HCT116 (cell line): ENCODE data around the gene TOGARAM1. TPM values are rescaled to one million over a fixed set of nuclear protein-coding genes. Genes with fewer than 3 reads are reported as not detected.

Source experiments
- ATAC-seq: fragments of 200-7000 bp; cut with Tn5 transposase; 2 replicates; pipeline ENCODE4 v1.9.1; 2020; ENCODE audit warnings: mild to moderate bottlenecking, moderate library complexity
- BruUV-seq: library from RNA; stranded (reverse); fragments of 400-500 nt; replicated peaks from 2 replicates; lab custom pipeline; 2021; lab: Mats Ljungman, UMichigan
- CTCF ChIA-PET: fragments of 300-600 bp; sonication (Branson Sonifier 250); formaldehyde crosslinking; loops from one replicate; lab custom pipeline; 2021; ENCODE audit warnings: antibody characterized with exemption; lab: Charles Lee
- POLR2A ChIA-PET: fragments of 300-600, 350-600 bp; sonication (Branson Sonifier 250); formaldehyde crosslinking; loops from one replicate; lab custom pipeline; 2021; ENCODE audit warnings: antibody characterized with exemption; lab: Charles Lee
- RAD21 ChIA-PET, 2 experiments: fragments of 300-600 bp; sonication (Branson Sonifier 250); formaldehyde crosslinking; loops; one replicate each; lab custom pipeline; 2023; ENCODE audit warnings: low total read pairs in 2 of 2; ENCODE audit not compliant: uncharacterized antibody in 2 of 2, unreplicated experiment in 2 of 2, low non-redundant PET in 1 of 2; lab: Charles Lee
- DNase-seq: peaks from one replicate; pipeline ENCODE4 v3.0.0-alpha.2; 2010; ENCODE audit warnings: low read depth, low spot score
- H2AFZ ChIP-seq: fragments of 200-600 bp; shearing (Covaris generic), sonication (generic); 2 replicates; pipeline ENCODE4 v1.6.1; 2017; ENCODE audit warnings: low read depth, mixed run types, mixed read lengths, antibody characterized with exemption, low read length; ENCODE audit not compliant: poor library complexity, severe bottlenecking
- H3K27ac ChIP-seq: 2 replicates; pipeline ENCODE4 v1.5.1; 2012; ENCODE audit warnings: low read depth, low read length
- H3K27me3 ChIP-seq: fragments of 200-600 bp; sonication (generic); 2 replicates; pipeline ENCODE4 v1.6.1; 2016; ENCODE audit warnings: mixed run types, low read length, mixed read lengths; ENCODE audit not compliant: insufficient read depth
- H3K36me3 ChIP-seq, 2 experiments: fragments of 200-500 bp in 1 of 2; fragments of 200-600 bp in 1 of 2; sonication (Bioruptor generic) in 1 of 2; sonication (generic) in 1 of 2; 2 replicates each; pipeline versions ENCODE4 v1.5.1 to v1.6.1; 2014 to 2016; ENCODE audit warnings: low read length in 2 of 2, inconsistent platforms in 1 of 2, mixed read lengths in 1 of 2, mixed run types in 1 of 2; ENCODE audit not compliant: insufficient read depth in 2 of 2, control insufficient read depth in 1 of 2
- H3K4me1 ChIP-seq, 2 experiments: fragments of 200-600 bp in 1 of 2; sonication (generic) in 1 of 2; 2 replicates each; pipeline versions ENCODE4 v1.5.1 to v1.6.1; 2012 to 2017; ENCODE audit warnings: low read length in 2 of 2, inconsistent platforms in 1 of 2, mild to moderate bottlenecking in 1 of 2, mixed read lengths in 1 of 2, mixed run types in 1 of 2, moderate library complexity in 1 of 2; ENCODE audit not compliant: insufficient read depth in 2 of 2, control insufficient read depth in 1 of 2
- H3K4me2 ChIP-seq: fragments of 200-600 bp; sonication (generic); 2 replicates; pipeline ENCODE4 v1.6.1; 2017; ENCODE audit warnings: mixed run types, low read length, mixed read lengths
- H3K4me3 ChIP-seq, 2 experiments: fragments of 200-600 bp in 1 of 2; sonication (generic) in 1 of 2; replicated peaks in 1 of 2; 2 replicates each; pipeline ENCODE4 v1.5.1; 2011 to 2016; ENCODE audit warnings: low read length in 2 of 2, control low read depth in 1 of 2, low read depth in 1 of 2, mild to moderate bottlenecking in 1 of 2, mixed read lengths in 1 of 2, mixed run types in 1 of 2
- H3K79me2 ChIP-seq: fragments of 200-600 bp; sonication (generic); 2 replicates; pipeline ENCODE4 v1.6.1; 2017; ENCODE audit warnings: mild to moderate bottlenecking, mixed run types, low read length, moderate library complexity, mixed read lengths; ENCODE audit not compliant: insufficient read depth
- H3K9ac ChIP-seq: fragments of 200-600 bp; sonication (generic); 2 replicates; pipeline ENCODE4 v1.6.1; 2016; ENCODE audit warnings: low read length, mixed read lengths
- H3K9me2 ChIP-seq: fragments of 200-600 bp; sonication (generic), shearing (Covaris generic); 2 replicates; pipeline ENCODE4 v1.6.1; 2017; ENCODE audit warnings: mixed run types, mild to moderate bottlenecking, moderate library complexity; ENCODE audit not compliant: insufficient read depth
- H3K9me3 ChIP-seq, 2 experiments: fragments of 200-500 bp in 1 of 2; fragments of 200-600 bp in 1 of 2; sonication (Bioruptor generic) in 1 of 2; sonication (generic) in 1 of 2; 2 replicates each; pipeline ENCODE4 v1.6.1; 2014 to 2017; ENCODE audit warnings: low read length in 2 of 2, mixed read lengths in 2 of 2, inconsistent platforms in 1 of 2, low read depth in 1 of 2, mild to moderate bottlenecking in 1 of 2, mixed run types in 1 of 2, moderate library complexity in 1 of 2; ENCODE audit not compliant: control insufficient read depth in 1 of 2, insufficient read depth in 1 of 2
- H4K20me1 ChIP-seq: fragments of 200-600 bp; sonication (generic), shearing (Covaris generic); 2 replicates; pipeline ENCODE4 v1.6.1; 2017; ENCODE audit warnings: mixed run types, mild to moderate bottlenecking, moderate library complexity; ENCODE audit not compliant: insufficient read depth
- ATF3 ChIP-seq: IDR thresholded peaks from 2 replicates; pipeline ENCODE4 v1.6.1; 2012
- CTCF ChIP-seq, 3 experiments: fragments of 200-600 bp in 1 of 3; sonication (generic) in 1 of 3; IDR thresholded peaks in 2 of 3; conservative IDR thresholded peaks in 1 of 3; 2 replicates each; pipeline ENCODE4 v1.5.1; 2012 to 2017; ENCODE audit warnings: low read depth in 2 of 3, low read length in 2 of 3, antibody characterized with exemption in 1 of 3, borderline replicate concordance in 1 of 3, control low read depth in 1 of 3, mild to moderate bottlenecking in 1 of 3, mixed read lengths in 1 of 3, mixed run types in 1 of 3, moderate library complexity in 1 of 3; ENCODE audit not compliant: insufficient read depth in 1 of 3
- EGR1 ChIP-seq: IDR thresholded peaks from 2 replicates; pipeline ENCODE4 v1.6.1; 2012; ENCODE audit warnings: low read depth
- ELF1 ChIP-seq: IDR thresholded peaks from 2 replicates; pipeline ENCODE4 v1.6.1; 2012; ENCODE audit warnings: low read depth, borderline replicate concordance
- EZH2phosphoT487 ChIP-seq: fragments of 200-600 bp; IDR thresholded peaks from 2 replicates; pipeline ENCODE4 v1.6.1; 2018; ENCODE audit warnings: antibody characterized with exemption, borderline replicate concordance
- FOSL1 ChIP-seq: IDR thresholded peaks from 2 replicates; pipeline ENCODE4 v1.6.1; 2012; ENCODE audit warnings: low read depth
- JUND ChIP-seq: IDR thresholded peaks from 2 replicates; pipeline ENCODE4 v1.6.1; 2012
- MAX ChIP-seq: IDR thresholded peaks from 2 replicates; pipeline ENCODE4 v1.6.1; 2012
- POLR2A ChIP-seq: IDR thresholded peaks from 2 replicates; pipeline ENCODE4 v1.7.0; 2011; ENCODE audit warnings: borderline replicate concordance; ENCODE audit not compliant: insufficient read depth, insufficient read length; ENCODE audit errors: extremely low read depth
- POLR2AphosphoS5 ChIP-seq: IDR thresholded peaks from 2 replicates; pipeline ENCODE4 v1.6.1; 2011; ENCODE audit warnings: mild to moderate bottlenecking, low read depth, low read length, moderate library complexity
- RAD21 ChIP-seq: IDR thresholded peaks from 2 replicates; pipeline ENCODE4 v1.6.1; 2012; ENCODE audit warnings: low read depth, mild to moderate bottlenecking
- SP1 ChIP-seq: IDR thresholded peaks from 2 replicates; pipeline ENCODE4 v1.6.1; 2012; ENCODE audit warnings: low read depth
- TCF7L2 ChIP-seq: IDR thresholded peaks from 2 replicates; pipeline ENCODE4 v1.7.0; 2011; ENCODE audit warnings: borderline replicate concordance, inconsistent platforms; ENCODE audit not compliant: insufficient read depth, insufficient read length; ENCODE audit errors: extremely low read depth
- YY1 ChIP-seq: IDR thresholded peaks from 2 replicates; pipeline ENCODE4 v1.6.1; 2011; ENCODE audit warnings: low read length, low read depth, moderate library complexity, mild to moderate bottlenecking; ENCODE audit not compliant: insufficient replicate concordance; ENCODE audit errors: extremely low read depth
- ZBTB33 ChIP-seq: IDR thresholded peaks from 2 replicates; pipeline ENCODE4 v1.6.1; 2011; ENCODE audit warnings: mild to moderate bottlenecking, low read length, moderate library complexity; ENCODE audit not compliant: insufficient replicate concordance; ENCODE audit errors: extremely low read depth
- ZFX ChIP-seq: fragments of 450-650 bp; IDR thresholded peaks from 2 replicates; pipeline ENCODE4 v1.6.1; 2017
- ZNF274 ChIP-seq: fragments of 200-500 bp; sonication (Bioruptor generic); IDR thresholded peaks from 2 replicates; pipeline ENCODE4 v1.6.1; 2014; ENCODE audit warnings: mild to moderate bottlenecking, low read depth, low read length, inconsistent platforms
- intact Hi-C: fragments of 100-400 bp; cut with micrococcal nuclease; formaldehyde crosslinking; loops from 2 replicates; pipeline ENCODE4 v1.10.0; 2022
- total RNA-seq: library from RNA; stranded (reverse); gene quantifications from one replicate; pipeline ENCODE4 v1.2.1, GENCODE V29; 2021; ENCODE audit not compliant: unreplicated experiment

Gene TOGARAM1
- total RNA-seq, 1 experiment from 2014 or later, result 1.9 TPM

GRCh38 chr14:45084946-45085346 lies 123.0 kb downstream of the TOGARAM1 start:
- H3K79me2 ChIP-seq, result peaks cover 61% of the 10 kb centered on the region
- peak overlapping the region; percentile 95 to 96 for H3K4me3 ChIP-seq
- H3K4me2 ChIP-seq, result peak overlapping the region; percentile 84
- no TSS peak for BruUV-seq
- peaks cover 28% of the 10 kb centered on the region; the same call in 1 of the 2 replicates for H4K20me1 ChIP-seq
- H3K27me3 ChIP-seq, result no peaks in the 10 kb centered on the region
- H3K9me2 ChIP-seq, result no peaks in the 10 kb centered on the region
- ChIA-PET RAD21 (no interaction called here), POLR2A (no interaction called here), CTCF (no interaction called here)
- ATAC-seq (no peak), DNase-seq (no peak)
- H3K36me3 ChIP-seq, result peaks cover 0 to 3% of the 10 kb centered on the region in 2 experiments; a peak in 1 of 4 replicates
- no peak overlapping the region for H2AFZ ChIP-seq
- peaks cover 5 to 18% of the 10 kb centered on the region in 2 experiments; a peak in 3 of 4 replicates for H3K4me1 ChIP-seq
- peak overlapping the region; percentile 96 for H3K9ac ChIP-seq
- H3K9me3 ChIP-seq, result no peaks in the 10 kb centered on the region
- intact Hi-C loops, result no loop called here
- H3K27ac ChIP-seq, result peak overlapping the region; percentile 80; the same call in 1 of the 2 replicates
- TF ChIP-seq POLR2A, result no peak
- TF ChIP-seq RAD21, result no peak
- no peak for TF ChIP-seq ZBTB33
- no peak for TF ChIP-seq JUND
- no peak for TF ChIP-seq TCF7L2
- no peak for TF ChIP-seq MAX
- no peak for TF ChIP-seq EZH2phosphoT487
- no peak for TF ChIP-seq EGR1
- no peak for TF ChIP-seq ZFX
- no peak for TF ChIP-seq FOSL1
- no peak for TF ChIP-seq ZNF274
- no peak for TF ChIP-seq YY1
- TF ChIP-seq CTCF (IDR thresholded peaks at IDR 0.05 in 2 of 3, conservative IDR thresholded peaks at IDR 0.05 in 1 of 3; ENCODE audit: borderline replicate concordance in 1 of 3, insufficient read depth in 1 of 3, low read depth in 2 of 3, low read length in 2 of 3), result no peak
- no peak for TF ChIP-seq SP1
- TF ChIP-seq ATF3, result no peak
- TF ChIP-seq ELF1, result no peak
- TF ChIP-seq POLR2AphosphoS5, result no peak
